HG02885 (cell line): ENCODE measurements around the gene KCNN3.
A peak's percentile ranks its signal among the peaks of the same experiment; 100 is the strongest.

ENCODE experiments used
- ATAC-seq: cut with Tn5 transposase; IDR thresholded peaks from one replicate; pipeline ENCODE4 v1.9.1; 2021; ENCODE audit warnings: mild to moderate bottlenecking; ENCODE audit not compliant: unreplicated experiment, poor library complexity

Gene KCNN3

DNA sequence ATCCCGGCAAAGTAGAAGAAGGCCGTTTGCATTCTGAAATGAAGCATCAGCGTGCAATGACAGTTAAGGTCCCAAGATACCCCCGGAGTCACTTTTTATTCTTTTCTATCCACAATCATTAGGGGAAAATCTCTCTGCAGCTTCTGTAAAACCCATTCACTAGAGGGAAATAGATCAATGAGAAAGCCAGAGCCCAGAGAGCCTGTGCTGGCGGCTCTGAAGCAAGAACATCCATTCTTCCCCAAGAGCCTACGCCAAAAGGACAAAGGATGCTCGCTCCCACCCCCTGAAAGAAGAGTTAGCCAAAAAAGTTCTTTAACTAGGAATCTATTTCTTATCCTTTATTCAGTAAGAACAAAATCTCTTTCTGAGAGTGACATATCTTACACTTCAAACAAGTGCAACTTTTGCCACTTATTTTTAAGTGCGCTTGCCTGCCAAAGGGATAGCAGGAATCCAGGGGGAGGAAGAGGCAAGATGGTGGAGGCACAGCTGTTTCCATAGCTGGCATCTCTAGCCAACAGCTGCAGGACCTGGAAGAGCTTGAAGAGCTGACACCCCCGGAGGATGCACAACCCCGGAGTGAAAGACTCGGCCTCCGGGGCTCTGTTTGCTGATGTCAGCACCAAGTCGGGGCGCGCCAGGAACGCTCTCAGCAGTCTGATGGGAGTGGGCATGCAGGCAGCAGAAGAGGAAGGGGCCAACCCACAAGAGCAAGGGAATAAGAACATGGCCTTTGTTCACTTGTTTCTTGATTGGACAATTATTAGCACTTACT, 68.7 kb downstream of the KCNN3 start:
- ATAC-seq = no peak

DNA sequence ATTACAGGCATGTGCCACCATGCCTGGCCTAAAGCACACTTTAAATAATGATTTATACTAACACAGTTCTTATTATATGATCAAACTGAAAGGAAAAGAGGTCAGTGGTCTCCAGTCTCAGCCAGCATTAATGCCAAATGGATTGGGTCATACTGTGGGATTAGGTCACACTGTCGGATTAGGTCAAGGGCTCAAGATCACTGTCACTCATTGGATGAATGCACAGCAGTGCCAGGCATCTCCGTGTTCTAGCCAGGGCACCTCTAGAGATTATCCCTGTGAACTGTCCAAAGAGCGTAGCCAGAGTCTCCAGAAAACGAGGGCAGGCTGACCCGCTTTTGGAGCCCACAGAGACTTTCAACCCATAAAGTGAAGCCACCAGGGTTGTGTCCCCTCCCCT, 70.9 kb downstream of the KCNN3 start:
- no peak for ATAC-seq

DNA sequence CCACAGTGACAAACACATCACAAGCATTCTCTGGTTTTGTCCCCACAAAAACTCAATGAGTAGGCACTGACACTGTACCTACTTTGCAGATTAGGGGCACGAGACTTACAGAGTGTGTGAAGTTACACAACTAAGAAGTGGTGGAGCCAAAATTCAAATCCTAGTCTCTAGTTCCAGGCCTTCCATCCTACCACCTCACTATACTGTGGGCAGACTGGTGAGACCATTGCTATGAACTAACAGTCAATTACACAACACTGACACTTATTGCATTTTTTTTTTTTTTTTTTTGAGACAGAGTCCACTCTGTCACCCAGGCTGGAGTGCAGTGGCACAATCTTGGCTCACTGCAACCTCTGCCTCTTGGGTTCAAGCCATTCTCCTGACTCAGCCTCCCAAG, 71.4 kb downstream of the KCNN3 start:
- ATAC-seq = no peak

DNA sequence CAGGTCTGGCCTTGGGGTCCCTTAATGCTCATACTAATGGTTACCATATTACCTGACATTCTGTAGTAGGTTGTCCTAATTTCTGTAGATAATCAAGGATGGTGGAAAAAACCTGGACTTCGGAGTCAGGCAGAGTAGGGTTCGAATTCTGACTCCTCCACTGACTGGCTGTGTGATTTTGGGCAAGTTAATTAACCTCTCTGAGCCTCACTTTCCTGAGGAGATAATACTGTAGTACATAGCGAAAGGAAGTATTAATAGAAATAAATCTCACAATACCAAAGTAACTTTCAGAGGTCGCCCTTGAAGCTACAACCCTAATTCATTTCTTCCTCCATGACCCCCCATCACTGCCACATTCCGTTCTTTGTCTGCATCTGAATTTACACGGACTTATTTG, 72.9 kb downstream of the KCNN3 start:
- no peak for ATAC-seq

DNA sequence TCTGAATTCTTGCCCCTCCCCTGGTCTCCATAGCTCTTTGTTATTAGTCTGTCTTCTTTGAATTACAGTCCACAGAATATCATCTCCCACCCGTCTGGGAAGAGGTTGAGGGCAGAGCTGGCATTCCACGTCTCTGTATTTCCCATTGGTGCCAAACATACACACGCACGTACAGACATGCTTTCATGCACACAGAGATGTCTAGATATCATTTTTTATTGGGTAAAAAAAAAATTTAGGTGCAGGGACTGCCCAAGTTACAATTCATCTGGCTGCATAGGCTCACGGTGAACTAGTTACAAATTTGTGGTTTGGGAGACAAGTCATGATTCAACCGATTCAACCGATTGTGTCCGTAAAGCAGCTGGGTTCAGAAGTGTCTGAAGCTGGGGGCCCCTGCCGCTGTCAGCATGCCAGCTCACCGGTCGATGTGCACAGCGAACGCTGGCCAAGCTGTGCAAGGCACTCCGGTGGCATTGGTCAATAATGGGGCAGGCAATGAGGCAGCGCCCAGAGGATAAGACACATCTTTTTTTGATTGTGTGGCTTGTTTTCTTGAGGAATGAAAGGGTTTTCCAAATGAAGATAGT, 73.7 kb downstream of the KCNN3 start:
- no peak for ATAC-seq

DNA sequence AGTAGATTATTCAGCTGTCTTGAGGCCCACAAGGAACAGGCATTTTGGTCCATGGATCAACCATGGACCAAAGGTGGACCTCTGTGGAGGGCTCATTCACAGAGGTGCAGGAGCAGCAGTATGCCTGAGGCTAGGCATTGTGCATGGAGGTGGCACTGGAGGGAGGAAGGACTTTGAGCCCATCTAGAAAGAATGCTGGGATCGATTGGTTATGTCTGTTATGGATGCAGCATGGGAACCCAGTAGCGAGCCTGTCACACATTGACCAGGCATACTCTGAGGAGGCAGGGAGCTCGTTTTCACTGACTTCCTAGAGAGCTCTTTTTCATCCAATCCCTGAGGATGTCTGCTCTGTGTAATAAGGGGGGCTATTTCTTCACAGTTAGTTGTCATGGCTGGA, 75.5 kb downstream of the KCNN3 start:
- ATAC-seq = no peak

DNA sequence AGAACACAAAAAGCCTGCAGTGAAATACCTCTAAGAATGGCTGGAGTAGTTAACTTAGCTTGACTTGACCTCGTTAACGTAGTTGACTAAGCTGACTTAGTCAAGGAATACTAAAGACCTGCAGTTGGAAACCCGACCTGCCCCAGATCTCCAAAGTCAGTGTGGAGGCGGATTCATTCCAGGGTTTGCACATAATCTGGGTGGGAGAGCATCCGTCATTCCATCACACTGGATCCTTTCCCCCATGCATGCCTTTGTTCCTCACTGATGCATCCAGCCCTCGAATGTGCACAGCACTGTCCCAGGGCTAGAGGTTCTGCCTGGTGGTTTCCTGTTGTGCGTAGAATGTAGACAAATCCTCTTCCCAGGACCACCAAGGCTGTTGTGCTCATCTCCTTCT, 76.4 kb downstream of the KCNN3 start:
- no peak for ATAC-seq

DNA sequence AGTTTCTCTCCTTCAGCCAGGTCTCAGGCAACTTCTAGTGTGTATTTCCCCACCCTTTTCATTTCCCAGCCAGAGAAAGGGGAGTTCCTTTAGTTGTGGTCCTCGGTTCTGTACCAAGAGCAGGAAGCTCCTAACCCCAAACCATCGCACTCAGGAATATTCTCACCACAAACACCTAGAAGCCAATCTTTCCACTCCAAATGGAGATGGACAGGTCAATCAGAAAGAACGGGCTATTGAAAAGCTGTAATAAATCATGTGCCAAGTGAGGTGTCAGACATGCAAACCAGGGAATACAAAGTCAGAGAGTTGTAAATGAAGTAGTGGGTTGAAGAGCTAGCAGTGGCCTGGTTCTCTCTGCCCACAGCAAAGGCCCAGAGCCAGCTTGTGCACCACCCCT, 77.2 kb downstream of the KCNN3 start:
- no peak for ATAC-seq

DNA sequence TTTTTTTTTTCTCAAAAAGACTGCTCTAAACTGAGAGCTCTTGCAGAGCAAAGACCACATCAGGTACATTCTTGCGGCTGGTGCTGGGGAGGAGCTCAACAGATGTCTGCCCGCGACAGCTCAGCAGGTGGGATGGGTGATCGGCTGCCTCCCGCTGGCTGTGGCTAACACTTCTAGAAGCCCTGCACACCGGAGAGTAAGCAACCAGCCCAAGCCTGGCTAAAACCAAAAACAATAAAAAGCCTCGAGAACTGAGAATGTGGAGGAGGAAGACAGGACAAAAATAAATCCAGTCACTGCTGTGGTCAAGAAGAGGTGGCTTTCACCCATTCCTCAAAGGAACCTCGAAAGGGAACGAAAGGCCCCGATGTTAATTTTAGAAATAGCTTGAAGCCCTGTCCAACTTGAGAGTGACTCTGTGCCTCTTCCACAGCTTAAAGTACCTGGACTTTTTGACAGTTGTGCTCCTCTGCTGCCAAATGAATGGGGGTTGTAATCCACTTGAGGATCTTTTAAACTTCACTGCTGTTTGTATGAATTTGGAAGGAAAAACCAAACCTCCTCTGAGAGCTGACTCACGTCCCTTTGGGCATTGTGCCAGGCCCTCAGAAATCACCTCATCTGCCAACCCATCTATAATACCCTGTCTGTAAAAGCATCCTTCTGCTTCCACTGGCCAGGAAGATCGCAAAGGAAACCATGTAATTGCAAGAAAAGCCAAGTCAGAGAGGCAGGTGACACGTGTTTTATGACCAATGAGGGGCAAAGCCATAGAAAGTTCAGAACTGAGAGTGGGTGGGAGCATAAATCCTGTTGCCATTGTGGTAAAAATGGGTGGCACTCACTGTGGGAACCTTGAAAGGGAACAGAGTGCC, 78.6 kb downstream of the KCNN3 start:
- ATAC-seq = peak; percentile 94

DNA sequence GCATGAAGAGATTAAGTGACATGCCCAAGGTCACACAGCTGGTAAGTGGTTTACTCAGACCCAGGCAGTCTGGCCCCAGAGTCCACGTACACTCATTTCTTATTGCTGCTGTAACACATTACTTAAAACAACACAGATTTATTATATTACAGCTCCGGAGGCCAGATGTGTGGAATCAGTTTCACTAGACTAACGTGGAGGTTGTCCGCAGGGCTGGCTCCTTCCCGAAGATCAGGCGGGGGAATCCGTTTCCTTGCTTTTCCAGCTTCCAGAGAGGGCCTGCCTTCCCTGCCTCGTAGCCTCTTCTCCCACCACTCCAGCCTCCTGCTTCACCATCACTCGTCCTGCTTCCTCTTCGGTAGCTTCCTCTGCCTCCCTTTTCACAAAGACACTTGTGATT, 81.2 kb downstream of the KCNN3 start:
- no peak for ATAC-seq

DNA sequence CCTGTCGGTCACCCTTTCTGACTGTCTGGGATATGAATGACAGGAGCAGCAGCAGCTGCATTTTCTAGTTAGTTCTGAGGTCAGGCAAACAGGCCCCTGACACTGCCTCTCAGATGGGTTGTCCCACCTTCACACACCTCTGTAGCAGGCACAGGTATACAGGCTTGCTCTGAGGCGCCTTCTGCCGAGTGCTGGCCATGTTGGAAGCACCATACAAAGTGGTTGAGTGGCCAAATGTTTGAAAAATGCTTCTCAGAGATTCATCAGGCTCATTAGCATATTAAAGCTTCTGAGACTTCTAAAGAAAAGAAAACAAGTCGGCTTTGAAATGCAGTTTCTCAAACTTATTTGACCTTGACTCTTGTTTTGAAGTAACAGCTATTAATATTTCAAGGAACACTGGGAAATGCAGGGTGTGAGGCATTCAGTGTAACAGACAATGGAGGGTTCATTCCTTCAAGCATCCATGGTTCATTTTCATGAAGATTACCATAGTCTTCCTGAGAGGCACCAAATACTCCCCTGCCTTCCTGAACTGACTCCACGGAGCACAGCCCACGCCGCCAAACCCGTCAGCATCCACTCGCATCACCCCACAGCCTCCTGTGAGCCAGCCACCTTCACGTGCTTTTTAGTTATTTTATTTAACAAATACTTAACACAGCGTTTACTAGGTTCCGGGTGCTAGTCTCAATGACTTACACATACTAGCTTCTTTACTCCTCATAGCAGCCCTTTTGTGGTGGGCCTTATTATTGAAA, 81.8 kb downstream of the KCNN3 start:
- no peak for ATAC-seq

DNA sequence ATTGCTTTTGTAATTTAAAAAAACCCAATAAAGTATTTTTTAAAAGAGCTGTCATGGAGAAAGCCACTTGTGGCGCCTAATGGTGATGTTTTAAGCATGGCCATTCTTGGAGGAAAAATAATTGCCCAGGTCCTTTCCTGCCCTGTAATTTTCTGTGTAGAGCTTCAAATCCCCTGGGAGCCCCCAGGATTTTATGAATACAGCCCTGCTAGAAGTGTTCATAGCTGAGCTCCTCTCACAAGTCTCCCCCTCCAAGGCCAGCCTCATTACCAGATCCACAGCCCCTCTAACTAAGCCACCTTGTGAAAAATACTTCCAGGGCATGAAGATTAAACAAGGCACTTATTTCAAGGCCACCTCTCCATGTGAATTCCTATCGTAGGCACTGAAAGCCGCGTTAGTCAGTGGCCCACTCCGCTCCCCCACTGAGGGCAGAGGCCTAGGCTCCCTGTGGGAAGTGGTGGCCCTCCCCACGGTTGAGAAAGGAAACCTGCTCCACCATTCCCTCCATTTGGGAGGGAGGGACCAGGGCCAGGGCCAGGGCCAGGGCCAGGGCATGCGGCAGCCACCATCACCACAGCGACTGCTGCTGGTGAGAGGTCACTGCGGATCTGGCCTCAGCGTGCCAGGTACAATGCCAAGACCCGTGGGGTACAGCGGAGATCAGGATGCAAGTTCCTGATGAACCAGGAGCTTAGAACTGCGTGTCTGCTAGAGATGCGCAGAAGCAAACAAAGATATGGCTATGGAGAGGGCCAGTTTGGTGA, 83.1 kb downstream of the KCNN3 start:
- ATAC-seq = no peak

DNA sequence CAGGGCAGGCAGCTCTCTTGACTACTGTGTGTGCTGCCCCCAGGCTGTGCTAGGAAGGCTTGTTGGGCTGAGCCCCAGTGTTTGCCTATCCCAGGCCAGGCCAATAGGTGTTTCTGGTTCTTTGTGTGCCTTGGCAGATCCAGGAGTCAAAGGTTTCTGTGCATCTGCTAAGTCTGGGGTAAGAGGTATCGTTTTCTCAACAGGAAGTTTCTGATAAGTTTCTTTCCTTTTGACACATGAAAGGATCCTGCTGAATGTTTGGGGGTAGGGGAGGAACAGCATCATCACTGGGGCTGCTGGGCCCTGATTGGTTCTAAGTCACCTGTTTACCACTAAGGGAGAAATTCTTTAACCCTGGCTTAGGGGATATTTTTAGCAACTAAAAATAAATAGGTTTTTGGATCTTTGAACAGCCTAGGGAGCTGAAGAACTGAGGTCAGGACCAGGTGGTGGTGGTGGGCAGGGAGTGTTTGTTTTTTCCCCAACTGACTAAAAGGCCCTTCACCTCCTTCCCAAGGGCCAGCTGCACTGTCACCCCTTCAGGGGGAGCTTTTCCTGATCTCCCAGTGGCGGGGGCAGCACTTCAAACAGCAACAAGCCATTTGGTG, 85.1 kb downstream of the KCNN3 start:
- peak; percentile 71 for ATAC-seq

DNA sequence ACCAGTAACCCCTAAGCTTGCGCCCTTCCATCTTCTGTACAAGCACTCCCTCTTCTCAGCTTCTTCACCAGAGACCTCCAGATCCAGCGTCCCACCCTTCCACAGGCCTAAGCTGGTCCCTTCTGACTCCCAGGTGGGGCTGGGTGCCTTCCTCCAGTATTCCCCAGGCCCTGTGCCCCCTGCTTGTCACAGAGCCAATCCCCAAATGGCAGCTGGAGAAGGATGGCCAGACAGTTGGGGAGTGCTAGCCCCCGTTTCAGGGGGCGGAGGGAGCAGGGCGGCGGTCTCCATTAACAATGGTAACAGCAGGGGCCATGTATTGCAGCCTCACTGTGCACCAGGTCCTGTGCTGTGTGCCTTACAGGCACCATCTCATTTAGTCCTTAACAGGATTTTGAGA, 85.7 kb downstream of the KCNN3 start:
- no peak for ATAC-seq

DNA sequence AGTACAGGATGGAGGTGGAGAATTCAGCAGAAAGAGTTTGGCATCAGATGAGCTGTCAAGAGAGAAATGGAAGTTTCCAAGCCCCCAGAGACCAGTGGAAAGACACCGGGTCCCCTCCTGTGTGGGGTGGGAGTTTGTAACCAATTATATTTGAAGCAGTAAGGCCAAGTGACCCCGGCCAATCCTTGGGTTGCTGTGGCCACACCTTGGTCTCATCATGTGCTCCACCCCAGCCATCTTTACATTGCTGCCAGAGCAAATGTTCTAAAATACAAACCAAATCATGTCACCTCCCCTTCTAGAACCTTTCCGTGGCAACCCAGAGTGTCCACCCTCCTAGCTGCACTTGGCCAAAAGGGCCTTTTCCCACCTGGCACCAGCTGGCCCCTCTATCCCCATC, 86.1 kb downstream of the KCNN3 start:
- ATAC-seq = no peak

DNA sequence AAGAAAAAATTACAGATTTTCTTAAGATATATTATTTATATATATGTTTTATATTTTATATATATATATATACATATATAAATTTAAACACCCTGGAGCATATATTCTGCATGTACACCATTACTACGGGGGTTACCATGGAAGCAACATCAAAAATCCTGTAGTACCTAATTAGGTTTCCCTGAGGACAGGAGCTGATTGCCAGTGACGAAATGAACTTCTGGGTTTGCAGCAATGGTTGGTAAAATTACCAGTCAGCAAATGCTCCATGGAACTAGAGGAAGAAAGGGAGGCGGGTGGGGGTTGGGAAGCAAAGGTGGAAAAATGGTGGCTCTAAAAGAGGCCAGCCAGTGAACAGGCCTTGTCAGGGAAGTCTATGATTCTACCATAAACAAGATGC, 89.5 kb downstream of the KCNN3 start:
- no peak for ATAC-seq

DNA sequence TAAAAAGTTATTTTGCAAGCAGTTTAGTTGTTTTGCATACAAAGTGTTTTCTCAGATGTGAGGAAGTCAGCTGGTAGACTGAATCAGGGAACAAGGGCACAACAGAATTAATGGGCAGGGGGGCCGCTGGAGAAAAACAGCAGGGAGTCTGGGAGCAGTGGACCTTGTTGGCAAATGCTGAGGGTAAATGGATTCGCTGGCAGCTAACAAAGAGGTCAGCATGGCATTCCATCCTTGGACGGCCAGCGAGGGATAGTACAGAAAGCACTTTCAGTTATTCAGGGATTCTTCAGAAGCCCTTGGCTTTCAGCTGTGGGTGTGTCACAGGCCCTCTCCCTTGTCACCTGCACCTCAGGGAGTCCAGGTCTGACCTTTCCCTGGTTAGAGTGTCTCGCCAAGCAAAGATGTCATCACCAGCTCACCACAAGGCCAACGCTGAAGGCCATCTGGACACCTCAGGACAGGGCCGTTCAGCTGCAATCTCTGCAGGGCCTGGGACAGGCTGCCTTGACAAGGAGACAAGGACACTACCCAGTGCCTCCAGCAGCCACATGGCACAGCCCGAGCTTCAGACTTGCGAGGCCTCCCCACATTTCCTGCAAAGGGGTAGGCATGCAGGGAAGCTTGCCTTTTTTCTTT, 90.4 kb downstream of the KCNN3 start:
- ATAC-seq = no peak

DNA sequence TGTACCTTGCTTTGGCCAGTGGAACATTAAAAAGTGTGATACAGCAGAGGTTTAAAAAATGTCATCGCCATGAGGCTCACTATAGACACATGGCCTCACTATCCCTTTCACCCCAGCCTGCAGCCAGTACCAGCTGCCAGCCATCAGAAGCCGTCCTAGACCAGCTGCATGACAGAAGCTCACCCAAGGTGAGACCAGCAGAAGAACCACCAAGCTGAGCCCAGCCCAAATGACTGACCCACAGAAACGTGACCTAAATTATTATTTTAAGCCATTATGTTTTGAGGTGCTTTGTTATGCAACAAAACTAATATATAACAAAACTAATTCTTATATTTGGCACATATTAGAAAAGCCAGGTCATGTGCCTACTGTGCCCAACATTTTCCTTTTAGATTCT, 91.1 kb downstream of the KCNN3 start:
- ATAC-seq = no peak

DNA sequence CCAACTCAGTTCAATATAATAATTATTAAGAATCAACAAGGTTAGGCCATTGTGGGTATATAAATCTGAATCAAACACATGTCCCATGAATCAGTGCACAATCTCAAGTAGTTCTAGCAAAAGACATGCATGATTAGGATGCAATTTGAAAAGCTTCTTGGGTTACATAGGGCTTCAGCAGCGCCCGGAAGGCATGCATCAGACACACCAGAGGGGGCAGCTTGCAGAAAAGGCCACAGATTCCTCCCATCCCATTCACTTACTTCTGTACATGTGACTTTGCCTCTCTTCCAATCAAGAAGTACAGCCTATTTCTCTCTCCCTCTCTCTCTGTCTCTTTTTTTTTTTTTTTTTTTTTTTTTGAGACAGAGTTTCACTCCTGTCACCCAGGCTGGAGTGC, 91.8 kb downstream of the KCNN3 start:
- no peak for ATAC-seq
